GM18951 (cell line): ENCODE data around the gene CACTIN.
"Not testable (repeated sequence)": the region's sequence is repeated elsewhere in the genome, so short reads cannot be mapped to it uniquely, and the experiment has no call there.

Experiments
- POLR2A ChIP-seq: IDR thresholded peaks from 4 replicates; pipeline ENCODE4 v1.6.1; 2011; ENCODE audit warnings: mild to moderate bottlenecking; ENCODE audit not compliant: insufficient read length, insufficient read depth; ENCODE audit errors: extremely low read depth
- in situ Hi-C: fragments of 300-500 bp; cut with MboI; formaldehyde crosslinking; loops from one replicate; pipeline ENCODE4 v1.12.0; 2022; ENCODE audit warnings: low sequenced_read_pairs, mixed read lengths, inconsistent platforms; ENCODE audit not compliant: unreplicated experiment

CACTIN gene

GRCh38 chr19:3668331-3669081 lies 41.9 kb upstream of the CACTIN start:
- in situ Hi-C loops = no loop called here
- TF ChIP-seq POLR2A = no peak

GRCh38 chr19:3667766-3668165 lies 41.2 kb upstream of the CACTIN start:
- in situ Hi-C loops = no loop called here
- no peak for TF ChIP-seq POLR2A

DNA sequence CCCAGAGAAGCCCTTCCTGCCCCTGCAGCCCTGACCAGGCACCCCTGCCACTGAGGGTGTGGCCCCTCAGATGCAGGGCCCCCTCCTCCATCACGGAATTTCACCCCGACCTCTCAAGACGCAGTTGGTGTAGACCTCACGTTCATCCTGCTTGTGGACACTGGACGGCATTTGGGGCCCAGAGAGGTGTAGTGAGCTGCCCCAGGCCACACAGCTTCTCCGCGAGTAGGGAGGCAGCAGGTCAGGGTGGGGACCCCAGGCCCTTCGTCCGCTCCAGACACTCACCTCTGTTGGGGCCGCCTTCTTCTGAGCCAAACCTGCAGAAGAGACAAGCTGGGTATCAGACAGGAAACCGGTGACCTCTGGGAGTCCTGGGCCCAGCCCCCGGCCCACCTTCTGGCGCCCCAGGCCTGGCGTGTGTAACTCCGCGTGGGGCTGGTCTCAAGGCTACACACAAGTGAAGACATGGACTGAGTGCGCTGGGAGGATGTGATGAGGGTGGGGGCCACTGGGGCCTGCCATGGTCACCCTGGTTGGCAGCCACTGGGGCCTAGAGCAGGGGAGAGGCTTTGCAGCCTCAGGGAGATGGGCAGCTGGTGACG lies 40.5 kb upstream of the CACTIN start:
- in situ Hi-C loops = no loop called here
- no peak for TF ChIP-seq POLR2A

GRCh38 chr19:3666545-3666856 lies 39.9 kb upstream of the CACTIN start:
- in situ Hi-C loops = not testable (repeated sequence)

DNA sequence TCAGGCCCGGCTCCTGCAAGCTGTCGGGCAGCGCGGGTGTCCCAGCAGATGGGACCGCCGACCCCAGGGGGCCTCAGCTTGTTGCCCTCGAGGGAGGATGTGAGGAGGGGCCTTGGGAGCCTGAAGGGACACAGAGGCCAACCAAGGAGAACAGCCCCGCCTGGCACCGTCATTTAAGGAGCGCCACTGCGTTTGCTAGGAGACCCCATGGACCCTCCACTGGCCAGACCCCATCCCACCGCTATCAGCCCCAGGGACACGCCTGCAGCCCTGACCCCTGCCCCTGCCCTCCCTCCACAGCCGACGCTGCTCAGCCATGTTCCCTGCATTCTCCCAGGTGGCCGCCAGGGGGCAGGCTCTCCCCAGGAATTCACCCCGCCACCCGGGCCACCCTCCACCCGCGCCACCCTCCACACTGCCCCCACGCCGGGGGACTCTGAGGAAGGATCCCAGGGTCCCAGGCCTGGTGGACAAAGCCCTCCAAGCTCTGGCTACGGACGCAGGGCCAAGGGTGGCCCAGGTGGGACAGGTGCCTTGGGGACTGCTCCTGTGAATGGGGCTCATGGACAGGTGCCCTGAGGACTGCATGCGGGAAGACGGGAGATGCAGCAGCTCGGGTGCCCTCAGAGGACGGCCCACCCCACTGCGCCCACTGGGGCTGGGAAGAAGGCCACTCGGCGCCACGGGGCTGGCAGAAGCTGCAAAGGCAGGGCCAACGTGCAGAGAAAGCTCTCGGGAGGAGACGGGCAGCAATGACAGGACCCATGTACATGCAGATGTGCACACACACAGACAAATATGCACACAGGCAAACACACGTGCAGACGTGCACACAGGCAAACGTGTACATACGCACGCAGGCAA lies 39.3 kb upstream of the CACTIN start:
- TF ChIP-seq POLR2A = no peak
- in situ Hi-C loops = no loop called here

DNA sequence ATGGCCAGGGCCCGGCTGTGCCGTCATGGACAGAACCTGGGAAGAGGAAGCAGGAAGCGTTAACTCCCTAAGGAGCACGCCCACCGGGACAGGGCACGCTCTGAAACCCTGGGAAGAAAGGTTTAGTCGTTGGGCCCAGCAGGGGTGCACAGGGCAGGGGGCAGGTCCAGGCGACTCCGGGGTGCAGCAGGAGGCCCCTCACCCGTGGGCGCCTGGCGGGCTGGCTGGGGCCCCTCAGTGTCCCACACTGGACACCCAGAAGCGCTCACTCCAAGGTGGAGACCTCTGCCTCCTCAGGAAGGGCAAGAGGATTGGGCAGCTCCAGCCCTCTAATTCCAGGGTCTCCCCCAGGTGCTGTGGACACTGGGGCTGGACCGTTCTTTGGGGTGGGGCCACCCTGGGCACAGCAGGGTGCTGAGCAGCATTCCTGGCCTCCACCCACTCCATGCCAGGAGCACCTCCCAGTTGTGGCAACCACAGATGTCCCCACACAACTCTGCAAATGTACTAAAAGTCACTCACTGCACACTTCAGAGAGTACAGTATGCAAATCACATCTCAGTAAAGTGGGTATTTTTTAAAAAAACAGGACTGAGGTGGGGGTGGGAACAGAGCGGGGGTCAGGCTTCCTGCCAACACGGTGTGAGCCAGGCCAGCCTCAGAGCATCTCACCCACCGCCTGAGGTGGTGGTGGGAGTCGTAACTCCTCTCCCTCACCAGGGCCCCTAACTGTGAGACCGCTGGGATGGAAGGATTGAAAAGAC lies 38.5 kb upstream of the CACTIN start:
- in situ Hi-C loops = no loop called here
- TF ChIP-seq POLR2A = no peak

DNA sequence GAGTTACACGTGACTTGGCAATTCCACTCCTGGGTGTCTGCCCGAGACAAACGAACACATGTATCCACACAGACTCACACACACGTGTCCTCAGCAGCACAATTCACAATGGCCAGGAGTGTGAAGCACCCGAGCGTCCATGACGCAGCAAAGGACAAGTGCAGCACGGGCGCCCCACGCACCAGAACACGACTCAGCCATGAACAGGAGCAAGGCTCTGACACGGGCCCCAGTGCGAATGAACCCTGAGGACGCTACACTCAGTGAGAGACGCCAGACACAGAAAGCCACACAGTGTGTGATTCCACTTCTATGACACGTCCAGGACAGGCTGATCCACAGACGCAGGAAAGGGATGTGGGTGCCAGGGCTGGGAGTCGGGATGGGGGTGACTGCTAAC lies 37.2 kb upstream of the CACTIN start:
- no peak for TF ChIP-seq POLR2A
- in situ Hi-C loops = no loop called here

DNA sequence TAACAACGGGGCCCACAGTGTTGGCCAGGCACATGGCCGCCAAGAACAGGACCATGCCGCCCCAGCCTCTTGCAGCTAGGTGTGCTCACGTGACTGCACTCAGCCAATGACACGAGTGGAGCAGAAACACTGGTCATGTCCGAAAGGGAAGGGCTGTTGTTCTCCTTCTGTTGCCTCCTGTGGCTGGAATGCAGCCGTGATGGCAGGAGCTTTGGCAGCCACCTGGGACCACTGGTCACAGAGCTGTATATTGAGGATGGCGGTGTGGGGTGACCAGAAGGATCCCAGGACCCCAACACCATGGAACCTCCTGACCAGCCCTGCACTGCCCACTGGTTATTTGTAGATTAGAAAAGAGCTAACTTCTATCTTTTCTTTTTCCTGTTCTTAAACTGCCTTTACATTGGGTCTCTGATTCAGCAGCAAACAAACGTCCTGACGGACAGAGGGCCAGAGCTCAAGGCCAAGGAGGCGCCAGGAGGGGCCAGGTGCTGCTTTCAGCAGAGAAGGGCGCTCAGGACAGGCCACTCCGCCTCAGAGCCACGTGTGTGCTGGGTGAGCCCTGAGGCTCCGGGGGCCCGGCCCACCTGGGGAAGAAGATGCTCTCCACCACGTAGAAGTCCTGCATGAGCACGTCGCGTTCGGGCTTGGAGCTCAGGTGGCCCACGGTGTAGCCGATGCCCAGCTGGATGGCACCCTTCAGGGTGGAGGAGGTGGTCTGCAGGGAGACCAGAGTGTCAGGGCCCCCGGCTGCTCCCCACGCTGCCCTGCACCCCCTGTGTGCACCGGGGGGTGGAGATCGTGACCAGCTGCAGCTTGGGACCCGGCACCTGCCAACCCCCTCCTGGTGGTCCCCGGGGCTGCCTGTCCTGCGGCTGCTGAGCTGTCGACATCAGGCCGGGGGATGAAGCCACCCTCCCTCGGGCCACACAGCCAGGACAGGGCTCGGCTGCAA lies 35.0 kb upstream of the CACTIN start:
- in situ Hi-C loops = no loop called here
- TF ChIP-seq POLR2A = no peak

GRCh38 chr19:3660493-3661219 lies 34.1 kb upstream of the CACTIN start:
- in situ Hi-C loops = no loop called here
- no peak for TF ChIP-seq POLR2A

DNA sequence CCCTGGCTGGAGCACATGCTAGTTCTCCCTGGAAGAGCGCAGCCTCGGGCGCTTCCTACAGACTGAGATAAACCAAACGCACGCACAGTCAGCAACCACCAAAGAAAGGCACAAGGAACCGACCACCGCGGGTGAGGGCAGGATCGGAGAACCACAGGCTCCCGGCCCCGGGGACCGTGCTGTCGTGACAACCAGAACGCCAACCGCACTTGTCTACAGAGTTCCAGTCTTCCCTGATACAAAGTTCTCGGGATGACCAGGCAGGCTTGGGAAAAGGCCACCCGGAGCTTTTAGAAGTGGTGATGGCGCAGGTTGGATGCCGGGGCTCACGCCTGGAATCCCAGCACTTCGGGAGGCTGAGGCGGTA lies 33.1 kb upstream of the CACTIN start:
- TF ChIP-seq POLR2A = no peak
- in situ Hi-C loops = no loop called here

DNA sequence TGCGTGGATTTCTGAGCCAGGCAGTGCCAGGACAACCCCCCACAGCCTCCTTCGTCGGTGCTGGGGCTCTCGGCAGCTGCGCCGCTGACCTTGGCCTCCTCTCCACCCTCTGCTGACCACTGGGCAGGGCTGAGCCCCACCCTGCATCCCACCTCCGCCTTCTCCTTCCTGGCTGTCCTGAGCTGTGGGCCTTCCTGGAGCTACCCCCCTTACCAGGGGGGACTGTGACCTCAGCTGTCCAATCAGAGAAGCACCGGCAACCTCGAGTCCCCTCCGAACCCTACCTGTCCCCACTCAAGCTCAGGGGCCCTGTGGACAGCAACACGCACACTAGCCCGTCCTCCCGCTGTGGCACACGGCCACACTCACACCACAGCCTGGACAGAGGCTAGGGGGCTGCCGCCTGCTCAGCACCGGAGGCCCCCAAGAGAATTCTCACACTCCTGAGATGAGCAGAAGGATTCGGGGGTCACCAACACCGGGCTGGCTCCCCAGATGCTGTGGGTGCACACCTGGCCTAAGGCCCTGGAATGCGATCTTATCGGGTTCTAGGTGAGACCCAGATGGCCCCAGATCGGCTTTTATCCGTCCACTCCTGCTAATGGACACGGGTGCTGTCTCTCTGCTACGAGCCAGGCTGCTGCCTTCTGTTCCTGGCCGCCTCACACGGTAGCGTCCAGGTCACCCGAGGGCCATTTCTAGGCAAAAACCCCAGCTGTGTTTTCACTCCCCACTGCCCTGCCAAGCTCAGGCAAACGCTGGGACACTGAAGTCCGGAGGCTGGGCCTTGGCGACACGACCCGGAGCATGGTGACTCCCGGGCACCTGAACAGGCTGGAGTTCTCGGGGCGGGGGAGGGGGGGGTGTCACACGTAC lies 32.5 kb upstream of the CACTIN start:
- in situ Hi-C loops = no loop called here
- TF ChIP-seq POLR2A = no peak
